GM21447 (cell line): ENCODE data around the gene TREML1.
"Not testable (repeated sequence)": the region's sequence is repeated elsewhere in the genome, so short reads cannot be mapped to it uniquely, and the experiment has no call there.

Experiments
- ATAC-seq: cut with Tn5 transposase; IDR thresholded peaks from one replicate; pipeline ENCODE4 v1.9.1; 2021; ENCODE audit not compliant: unreplicated experiment

The TREML1 gene, protein sequence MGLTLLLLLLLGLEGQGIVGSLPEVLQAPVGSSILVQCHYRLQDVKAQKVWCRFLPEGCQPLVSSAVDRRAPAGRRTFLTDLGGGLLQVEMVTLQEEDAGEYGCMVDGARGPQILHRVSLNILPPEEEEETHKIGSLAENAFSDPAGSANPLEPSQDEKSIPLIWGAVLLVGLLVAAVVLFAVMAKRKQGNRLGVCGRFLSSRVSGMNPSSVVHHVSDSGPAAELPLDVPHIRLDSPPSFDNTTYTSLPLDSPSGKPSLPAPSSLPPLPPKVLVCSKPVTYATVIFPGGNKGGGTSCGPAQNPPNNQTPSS

GRCh38 chr6:41153992-41154625 is at the start of gene TREML1:
TREML1 (minus strand) TSS chr6:41154347; CDS start chr6:41154288, 59 bp downstream.
- no peak for ATAC-seq

DNA sequence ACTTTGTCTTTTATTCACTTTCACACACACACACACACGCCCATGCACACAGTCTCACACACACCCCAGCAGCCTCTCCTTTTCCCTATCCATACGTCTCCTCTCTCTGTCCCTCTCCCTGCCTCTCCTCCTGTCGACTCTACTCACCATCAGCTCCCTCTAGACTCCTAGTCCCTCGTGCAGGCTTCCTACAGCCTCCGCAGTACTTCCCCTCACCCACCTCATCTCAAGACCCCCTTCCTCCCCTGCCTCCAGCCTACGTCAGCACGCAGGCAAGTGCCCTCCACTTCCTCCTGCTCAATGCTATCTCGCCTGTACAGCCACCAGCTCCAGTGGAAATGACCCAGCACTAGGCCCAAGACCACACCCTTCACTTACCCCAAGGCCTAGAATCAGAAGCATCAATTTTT is 47.6 kb upstream of the TREML1 start:
- no peak for ATAC-seq

DNA sequence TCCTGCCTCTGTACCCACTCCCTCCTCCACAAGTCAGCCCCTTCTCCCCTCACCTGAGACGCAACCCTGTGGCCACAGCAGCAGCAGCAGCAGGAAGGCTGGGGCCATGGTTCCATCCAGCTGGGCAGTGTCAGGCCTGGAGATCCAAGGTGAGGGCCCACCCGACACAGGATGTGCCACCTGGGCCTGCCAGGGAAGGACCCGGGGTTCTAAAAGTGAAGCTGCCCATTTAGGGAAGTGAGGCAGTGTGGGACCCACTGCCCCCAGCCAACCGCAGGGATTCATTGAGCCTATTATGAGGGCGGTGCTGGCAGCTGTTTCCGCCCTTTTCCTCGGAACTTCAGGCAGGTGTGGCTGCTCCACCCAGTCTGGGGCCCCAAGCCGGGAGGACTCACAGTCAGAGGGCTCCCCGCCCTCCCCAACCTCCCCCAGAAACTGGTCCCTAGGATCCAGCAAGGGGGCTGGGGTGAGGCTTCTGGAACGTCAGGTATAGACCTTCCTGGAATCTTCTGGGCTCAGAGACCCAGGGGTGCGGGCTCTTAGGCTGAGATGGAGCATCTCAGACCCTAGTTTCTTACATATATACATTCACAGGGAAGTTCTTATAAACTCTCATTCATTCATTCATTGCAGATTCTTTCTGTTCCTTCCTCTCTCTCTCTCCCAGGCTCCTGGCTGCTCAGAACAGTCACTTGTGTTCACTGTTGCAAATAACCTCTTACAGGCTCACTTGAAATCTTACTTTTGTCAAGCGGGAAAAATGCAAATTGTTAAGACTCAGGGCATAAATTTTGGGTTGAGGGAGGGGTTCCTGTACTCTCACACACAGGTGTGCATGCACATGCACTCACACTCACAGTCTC is 47.0 kb upstream of the TREML1 start, which contains the start of gene TREML2:
Gene TREML2 (minus strand): TSS at position 249 of the 863 bp plus-strand sequence. CDS start 141 bp downstream, at position 108.
- ATAC-seq, result peak; percentile 47

GRCh38 chr6:41200296-41200900 is 46.3 kb upstream of the TREML1 start:
- ATAC-seq, result peak; percentile 27

DNA sequence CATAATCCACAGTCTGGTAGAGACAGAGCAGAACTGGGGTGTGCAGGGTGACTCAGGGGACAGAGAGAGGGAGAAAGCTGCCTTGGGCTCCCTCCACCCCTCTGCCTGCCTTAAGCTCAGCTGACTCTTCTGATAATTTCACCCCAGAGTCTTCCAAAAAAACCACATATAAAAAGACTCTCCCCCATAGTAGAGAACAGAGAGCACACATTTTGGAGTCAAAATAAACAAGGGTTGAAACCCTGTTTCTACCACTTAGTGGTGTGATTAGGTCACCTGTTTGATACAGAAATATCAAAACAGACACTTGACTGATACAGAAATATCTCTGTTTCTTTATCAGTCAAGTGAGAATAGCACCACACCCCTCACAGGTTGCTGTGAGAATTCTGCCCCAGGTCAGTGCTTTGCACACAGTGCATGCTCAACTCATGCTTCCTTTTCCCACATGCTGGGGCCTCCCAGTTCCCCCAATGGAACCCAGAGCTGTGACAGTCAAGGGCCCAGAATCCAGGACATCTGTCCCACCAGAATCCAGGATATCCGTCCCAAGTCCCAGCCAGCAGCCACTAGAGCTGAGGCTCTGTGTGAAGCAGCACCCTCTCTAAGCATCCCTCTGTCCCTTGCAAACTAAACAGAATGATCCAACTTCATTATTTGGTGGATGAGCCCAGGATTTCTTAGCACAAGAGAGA is 45.6 kb upstream of the TREML1 start:
- ATAC-seq, result peak; percentile 56

GRCh38 chr6:41197234-41197633 is 43.1 kb upstream of the TREML1 start:
- ATAC-seq, result no peak

- ATAC-seq, result no peak
These were observed 40.2 kb upstream of the TREML1 start for GRCh38 chr6:41194386-41194785.

DNA sequence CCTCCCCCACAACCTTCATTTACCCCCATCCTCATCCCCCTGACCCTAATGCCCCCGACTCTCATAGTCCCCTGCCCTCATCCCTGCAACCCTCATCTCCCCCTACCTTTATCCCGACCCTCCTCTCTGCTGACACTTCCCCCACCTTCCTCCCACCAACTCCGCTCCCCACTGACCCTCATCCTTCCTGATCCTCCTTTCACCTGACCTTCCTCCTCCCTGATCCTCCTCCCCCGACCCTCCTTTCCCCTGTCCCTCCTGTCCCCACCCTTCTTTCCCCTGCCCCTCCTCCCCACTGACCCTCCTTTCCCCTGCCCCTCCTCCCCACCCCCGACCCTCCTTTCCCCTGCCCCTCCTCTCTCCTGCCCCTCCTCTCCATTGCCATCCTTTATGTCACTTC is 39.7 kb upstream of the TREML1 start:
- ATAC-seq, result no peak

DNA sequence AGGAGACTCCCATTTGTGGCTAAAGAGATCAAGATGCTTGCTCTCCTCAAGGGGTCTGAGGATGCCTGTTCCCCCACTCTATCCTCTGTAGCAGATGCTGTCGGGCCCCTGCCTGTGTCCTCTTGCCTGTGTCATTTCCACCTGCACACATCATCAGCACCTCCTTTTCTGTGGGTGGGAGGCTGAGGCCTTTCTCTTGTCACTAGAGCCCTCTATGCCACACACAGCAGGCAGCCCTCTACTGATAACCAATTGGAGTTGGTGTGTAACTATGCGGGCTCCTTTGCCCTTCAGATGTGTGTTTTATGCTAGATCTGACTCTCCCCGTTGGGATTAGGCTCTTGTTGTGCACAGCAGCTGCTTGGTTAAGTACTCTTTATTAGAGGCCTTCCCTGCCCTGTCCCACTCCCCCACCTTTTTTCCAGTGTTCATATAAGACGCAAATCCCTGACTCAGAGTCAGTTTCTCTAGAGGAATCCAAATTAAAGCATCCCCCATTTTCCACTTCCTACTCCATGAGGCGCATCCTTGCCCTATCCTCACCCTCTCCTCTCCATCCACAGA is 39.1 kb upstream of the TREML1 start:
- ATAC-seq, result no peak

DNA sequence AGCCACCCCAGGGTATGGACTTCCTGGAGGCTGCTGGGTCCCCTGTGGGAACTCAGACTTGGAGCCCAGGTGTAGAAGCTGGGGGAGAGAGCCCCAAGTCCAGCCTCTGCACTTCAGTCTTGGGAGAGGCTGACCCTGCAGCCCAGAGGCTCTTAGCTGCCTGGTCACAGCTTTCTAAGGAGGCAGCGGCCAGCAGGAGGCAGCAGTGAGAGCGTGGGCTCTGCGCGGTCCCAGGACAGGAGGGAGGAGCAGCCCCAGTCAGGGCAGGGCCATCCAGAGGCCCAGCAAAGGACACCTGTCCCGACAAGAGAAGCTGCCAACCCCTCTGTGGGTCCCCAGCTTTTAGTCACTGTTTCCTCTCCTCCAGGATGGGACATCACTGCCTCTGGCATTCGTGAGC is 37.4 kb upstream of the TREML1 start:
- no peak for ATAC-seq

GRCh38 chr6:41190791-41191190 is 36.6 kb upstream of the TREML1 start:
- no peak for ATAC-seq

- ATAC-seq, result no peak
These were observed 35.8 kb upstream of the TREML1 start for GRCh38 chr6:41189967-41190366.

- not testable (repeated sequence) for ATAC-seq
These were observed 34.9 kb upstream of the TREML1 start for GRCh38 chr6:41189046-41189445.

DNA sequence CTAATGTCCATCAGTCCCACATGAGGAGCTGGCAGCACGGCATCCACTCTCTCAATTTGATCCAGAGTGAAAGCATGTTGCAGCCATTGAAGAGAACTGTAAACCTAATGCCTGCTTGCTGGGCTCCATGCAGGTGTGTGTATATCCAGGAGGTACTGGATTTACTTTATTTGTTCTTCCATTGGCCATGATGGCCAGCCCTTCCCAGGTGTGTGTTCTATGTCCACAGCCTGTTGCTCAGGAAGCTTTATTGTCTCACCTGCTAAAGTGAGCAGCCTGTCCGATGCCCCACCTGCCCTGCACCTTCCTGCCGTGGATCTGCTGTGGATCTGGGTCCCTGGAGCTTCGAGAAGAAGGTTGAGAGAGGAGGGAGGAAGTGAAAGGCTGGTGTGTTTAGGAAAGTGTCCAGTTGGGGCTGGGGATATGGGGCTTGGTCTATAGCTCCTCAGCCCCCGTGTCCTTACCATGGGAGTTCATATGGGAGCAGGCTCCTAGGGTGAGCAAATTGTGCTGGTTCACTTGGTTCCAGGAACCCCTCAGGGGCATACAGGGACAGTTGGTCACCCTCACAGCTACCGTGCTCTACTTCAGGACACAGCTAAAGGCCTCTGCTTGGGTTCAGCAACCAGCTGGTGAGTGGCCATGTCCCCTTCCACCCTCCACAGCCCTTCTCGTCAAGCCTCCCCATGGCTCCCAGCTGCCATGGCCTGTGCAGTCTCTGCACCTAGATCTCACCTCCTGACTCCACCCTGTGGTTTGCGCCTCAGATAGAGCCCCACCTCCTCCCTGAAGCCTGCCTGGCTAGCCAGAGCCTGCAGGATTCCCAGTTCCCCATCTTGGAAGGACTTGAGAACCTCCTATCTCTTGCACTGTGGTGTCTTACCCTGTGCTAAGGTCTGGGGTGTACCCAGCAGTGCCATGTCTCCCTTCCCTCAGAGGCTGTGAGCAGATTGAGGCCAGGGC is 34.1 kb upstream of the TREML1 start:
- ATAC-seq, result no peak

DNA sequence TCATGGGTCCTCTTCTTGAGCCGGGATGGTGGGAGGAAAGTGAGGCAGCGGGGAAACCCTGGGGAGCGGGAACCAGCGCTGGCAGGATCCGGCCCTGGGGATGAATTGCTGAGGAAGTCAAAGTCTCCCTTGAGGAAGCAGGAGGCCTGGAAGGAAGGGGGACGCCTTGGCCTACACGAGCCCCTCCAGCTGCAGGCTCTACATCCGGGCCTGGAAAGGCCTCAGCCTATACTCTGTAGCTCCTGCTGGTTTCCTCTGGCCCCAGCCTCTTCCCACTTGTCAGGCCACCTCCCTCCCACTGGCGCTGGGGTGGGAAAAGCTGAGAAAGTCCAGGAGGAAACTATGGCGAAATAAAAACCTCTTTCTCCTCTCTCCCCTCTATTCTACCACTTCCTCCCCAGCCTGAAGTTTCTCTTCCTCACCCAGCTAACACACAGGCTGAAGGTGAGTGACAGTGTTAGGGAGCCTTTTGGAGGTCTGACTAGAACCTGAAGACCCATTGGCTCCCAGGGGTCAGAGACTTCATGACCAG is 31.9 kb upstream of the TREML1 start:
- no peak for ATAC-seq

DNA sequence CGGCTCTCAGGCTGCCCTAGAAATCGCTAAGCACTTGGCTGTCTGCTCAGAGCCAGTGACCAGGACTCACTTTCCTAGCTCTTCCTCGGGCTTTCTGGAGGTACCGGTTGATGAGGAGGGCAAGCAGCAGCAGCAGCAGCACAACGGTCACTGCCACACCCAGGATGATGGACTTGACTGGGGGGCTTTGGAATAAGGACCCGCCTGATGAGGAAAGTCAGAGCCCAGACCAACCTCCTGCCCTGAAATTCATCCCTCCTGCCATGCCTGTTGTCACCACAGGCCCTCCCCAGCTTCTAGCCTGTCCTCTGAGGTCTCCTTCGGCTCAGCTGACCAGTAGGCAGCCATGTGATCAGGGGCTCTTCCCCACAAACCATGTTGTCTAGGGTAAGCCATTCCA is 30.6 kb upstream of the TREML1 start:
- ATAC-seq, result no peak

DNA sequence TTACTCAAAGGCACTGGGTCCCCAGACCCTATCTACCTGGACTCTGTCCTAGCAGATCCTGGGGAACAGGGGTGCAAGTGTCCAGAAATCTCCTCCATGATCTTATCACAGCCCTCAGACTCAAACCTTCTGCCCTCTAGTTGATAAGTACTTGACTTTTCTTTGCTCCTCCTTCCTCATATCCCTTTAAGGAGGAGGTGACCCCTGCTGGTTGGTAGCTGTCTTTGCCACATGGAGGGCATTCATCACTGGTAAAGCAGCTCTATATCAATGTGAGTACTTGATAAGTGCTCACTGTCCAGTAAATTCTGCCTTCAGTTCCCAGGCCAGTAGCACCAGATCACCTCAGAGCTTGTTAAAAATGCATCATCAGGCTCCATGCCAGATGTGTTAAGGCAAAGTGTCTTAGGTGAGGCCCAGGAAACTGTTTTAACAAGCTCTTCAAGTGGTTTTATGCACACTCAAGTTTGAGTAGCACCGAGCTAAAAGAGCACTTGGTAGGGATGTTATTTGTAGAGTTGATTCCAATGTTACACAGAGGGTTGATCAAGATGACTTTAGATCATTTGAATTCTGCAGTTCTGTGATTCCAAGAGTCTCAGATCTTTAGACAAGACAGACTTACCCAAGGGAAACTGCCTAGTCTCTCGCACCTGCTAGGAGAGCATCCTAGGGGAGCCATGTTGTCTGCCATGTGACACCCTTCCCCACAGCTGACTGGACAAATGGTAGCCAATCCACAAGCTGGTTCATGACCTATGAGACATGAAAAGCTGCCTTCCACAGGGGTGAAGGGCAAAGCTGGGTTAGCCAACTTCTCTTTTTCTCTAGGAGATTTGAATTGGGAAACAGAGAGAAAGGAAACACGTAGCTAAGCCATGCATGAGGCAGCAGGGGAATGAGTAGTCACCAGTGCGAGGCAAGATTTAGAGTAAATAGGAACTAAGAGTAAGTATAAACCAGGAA is 28.2 kb upstream of the TREML1 start:
- ATAC-seq, result no peak

GRCh38 chr6:41181566-41181965 is 27.4 kb upstream of the TREML1 start:
- ATAC-seq, result no peak
